Kidney epithelial cell (primary cell): ENCODE measurements around the gene ENO1. TPM values are rescaled to one million over a fixed set of nuclear protein-coding genes. Genes with fewer than 3 reads are reported as not detected.

Experiments used
- DNase-seq: peaks from one replicate; pipeline ENCODE4 v3.0.0-alpha.2; 2010; ENCODE audit warnings: low read depth
- H3K27me3 ChIP-seq: 2 replicates; pipeline ENCODE4 v1.6.0; 2011; ENCODE audit warnings: low read length; ENCODE audit not compliant: control insufficient read depth, insufficient read depth
- H3K36me3 ChIP-seq: 2 replicates; pipeline ENCODE4 v1.5.1; 2011; ENCODE audit warnings: low read length; ENCODE audit not compliant: control insufficient read depth, insufficient read depth
- H3K4me3 ChIP-seq: 2 replicates; pipeline ENCODE4 v1.5.1; 2011; ENCODE audit warnings: low read depth, mild to moderate bottlenecking, control low read depth, low read length
- total RNA-seq: library from RNA; depleted of rRNA; stranded (reverse); fragments of >200 nt; gene quantifications from 2 replicates; pipeline ENCODE4 v1.2.3, GENCODE V29; 2015
- TF ChIP-seq, protein P1 (sequence below): IDR thresholded peaks from 2 replicates; pipeline ENCODE4 v1.5.1; 2011; ENCODE audit warnings: mild to moderate bottlenecking, moderate library complexity, low read length, control low read depth, inconsistent platforms; ENCODE audit not compliant: insufficient read depth, poor library complexity, severe bottlenecking

Gene ENO1
- total RNA-seq, 1 donor from 2014 or later: 1,235 TPM

DNA sequence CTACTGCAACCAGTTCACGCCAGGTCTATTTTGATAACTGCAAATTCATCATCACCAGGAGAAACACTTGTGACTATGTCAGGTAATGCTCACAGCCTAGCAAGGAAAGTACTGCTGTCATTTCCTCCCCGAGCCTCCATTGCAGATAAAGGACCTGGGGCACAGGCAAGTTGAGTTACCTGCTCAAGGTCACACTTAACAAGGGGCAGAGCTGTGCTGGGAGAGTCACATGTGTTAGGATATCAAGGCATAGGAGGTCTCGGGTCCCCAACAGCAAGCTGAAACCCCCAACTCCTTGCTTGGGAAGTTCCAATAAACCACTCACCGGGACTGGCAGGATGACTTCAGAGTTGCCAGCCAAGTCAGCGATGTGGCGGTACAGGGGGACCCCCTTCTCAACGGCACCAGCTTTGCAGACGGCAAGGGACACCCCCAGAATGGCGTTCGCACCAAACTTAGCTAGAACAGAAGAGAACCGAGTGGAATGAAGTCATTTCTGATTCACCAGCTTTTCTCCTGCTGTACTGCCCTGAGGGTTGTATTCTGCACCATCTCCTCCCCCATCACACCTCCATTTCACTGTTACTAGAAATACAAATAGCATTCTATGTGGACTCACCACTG is 11.6 kb downstream of the ENO1 start:
- peaks cover 20% of the 10 kb centered on the region for H3K36me3 ChIP-seq
- no peaks in the 10 kb centered on the region for H3K27me3 ChIP-seq

DNA sequence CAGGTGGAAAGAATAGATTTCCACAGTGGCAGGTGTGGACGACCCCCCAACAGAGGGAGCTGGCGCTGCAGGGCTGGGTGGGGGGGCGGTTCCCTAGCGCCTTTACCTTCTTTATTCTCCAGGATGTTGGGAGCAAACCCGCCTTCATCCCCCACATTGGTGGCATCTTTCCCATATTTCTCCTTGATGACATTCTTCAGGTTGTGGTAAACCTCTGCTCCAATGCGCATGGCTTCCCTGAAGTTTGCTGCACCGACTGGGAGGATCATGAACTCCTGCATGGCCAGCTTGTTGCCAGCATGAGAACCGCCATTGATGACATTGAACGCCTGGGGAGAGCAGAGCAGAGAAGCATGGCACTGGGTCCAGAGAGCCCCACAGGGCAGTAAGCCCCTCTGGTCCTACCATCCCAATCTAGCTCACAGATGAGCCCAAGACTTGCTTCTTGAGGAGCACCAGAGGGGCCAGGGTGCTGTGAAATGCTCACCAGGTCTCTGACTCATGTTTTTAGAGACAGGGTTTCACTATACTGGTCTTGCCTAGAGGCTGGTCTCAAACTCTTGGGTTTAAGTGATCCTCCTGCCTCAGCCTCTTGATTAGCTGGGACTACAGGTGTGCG is 12.2 kb downstream of the ENO1 start:
- Histone ChIP-seq H3K27me3 (no peaks in the 10 kb centered on the region), H3K4me3 (no peak overlapping the region), H3K36me3 (peaks cover 15% of the 10 kb centered on the region)
- TF ChIP-seq, protein P1, sequence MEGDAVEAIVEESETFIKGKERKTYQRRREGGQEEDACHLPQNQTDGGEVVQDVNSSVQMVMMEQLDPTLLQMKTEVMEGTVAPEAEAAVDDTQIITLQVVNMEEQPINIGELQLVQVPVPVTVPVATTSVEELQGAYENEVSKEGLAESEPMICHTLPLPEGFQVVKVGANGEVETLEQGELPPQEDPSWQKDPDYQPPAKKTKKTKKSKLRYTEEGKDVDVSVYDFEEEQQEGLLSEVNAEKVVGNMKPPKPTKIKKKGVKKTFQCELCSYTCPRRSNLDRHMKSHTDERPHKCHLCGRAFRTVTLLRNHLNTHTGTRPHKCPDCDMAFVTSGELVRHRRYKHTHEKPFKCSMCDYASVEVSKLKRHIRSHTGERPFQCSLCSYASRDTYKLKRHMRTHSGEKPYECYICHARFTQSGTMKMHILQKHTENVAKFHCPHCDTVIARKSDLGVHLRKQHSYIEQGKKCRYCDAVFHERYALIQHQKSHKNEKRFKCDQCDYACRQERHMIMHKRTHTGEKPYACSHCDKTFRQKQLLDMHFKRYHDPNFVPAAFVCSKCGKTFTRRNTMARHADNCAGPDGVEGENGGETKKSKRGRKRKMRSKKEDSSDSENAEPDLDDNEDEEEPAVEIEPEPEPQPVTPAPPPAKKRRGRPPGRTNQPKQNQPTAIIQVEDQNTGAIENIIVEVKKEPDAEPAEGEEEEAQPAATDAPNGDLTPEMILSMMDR: no peak
- no peak for DNase-seq

More for the DNA sequence above, 11.6 kb downstream of the ENO1 start:
- DNase-seq: no peak
- no peak overlapping the region for H3K4me3 ChIP-seq
- TF ChIP-seq, protein P1: no peak

DNA sequence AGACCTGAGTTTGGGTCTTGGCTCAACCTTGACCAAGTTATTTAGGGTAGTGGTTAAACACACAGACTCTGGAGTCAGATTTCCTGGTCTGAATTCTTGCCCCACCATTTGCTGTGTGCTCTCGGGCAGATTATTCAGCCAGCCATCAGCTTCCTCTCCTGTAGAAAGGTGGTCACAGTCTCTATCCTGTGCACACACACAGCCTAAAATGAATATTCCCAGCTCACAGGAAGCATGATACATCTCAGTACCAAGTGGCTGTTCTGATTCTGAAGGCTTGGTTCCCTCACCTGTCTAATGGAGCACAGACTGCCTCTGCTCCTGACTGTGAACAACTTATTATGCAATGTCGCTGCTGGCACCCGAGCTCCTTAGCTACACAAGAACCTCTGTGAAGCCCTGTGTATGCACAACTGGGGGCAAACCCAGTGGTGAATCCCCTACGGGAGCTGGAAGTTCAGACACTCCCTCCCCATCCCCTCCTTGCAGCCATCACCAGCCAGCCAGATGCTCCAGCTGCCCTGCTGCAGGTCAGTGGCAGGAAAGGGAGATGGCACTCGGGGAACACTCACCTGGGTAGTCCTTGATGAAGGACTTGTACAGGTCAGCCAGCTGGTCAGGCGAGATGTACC is 13.7 kb downstream of the ENO1 start:
- no peak for DNase-seq
- H3K4me3 ChIP-seq: no peak overlapping the region
- peaks cover 15% of the 10 kb centered on the region for H3K36me3 ChIP-seq
- TF ChIP-seq, protein P1: no peak
- no peaks in the 10 kb centered on the region for H3K27me3 ChIP-seq

DNA sequence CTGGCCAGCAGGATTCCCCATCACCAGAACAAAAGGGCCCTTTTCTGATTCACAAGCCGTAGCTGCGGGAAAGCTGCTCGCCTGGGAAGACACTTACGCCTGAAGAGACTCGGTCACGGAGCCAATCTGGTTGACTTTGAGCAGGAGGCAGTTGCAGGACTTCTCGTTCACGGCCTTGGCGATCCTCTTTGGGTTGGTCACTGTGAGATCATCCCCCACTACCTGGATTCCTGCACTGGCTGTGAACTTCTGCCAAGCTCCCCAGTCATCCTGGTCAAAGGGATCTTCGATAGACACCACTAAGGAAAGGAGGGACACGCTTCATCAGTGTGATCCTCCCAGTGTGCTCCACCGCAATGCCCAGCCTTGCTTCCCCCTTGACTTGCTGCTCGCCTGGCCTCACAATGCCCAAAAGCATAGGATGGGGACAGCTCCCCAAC is 14.7 kb downstream of the ENO1 start:
- Histone ChIP-seq H3K4me3 (no peak overlapping the region), H3K27me3 (no peaks in the 10 kb centered on the region), H3K36me3 (peaks cover 15% of the 10 kb centered on the region)
- no peak for DNase-seq
- TF ChIP-seq, protein P1: no peak

DNA sequence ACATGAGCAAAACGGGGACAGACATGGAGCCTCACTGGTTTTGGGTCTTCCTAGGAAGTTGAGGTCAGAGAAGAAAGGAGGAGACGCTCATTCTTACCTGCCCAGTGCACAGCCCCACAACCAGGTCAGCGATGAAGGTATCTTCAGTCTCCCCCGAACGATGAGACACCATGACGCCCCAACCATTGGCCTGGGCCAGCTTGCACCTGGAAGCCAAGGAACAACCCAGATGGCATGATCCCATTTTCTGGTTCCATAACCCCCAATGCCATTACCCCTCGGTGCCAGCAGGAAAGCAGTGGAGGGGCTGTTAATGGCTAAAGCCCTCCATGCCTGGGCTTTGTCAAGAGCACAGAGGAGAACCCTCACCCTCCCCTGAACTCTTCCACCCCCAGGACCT is 15.3 kb downstream of the ENO1 start:
- TF ChIP-seq, protein P1: no peak
- Histone ChIP-seq H3K4me3 (no peak overlapping the region), H3K27me3 (no peaks in the 10 kb centered on the region), H3K36me3 (peaks cover 15% of the 10 kb centered on the region)
- DNase-seq: no peak

DNA sequence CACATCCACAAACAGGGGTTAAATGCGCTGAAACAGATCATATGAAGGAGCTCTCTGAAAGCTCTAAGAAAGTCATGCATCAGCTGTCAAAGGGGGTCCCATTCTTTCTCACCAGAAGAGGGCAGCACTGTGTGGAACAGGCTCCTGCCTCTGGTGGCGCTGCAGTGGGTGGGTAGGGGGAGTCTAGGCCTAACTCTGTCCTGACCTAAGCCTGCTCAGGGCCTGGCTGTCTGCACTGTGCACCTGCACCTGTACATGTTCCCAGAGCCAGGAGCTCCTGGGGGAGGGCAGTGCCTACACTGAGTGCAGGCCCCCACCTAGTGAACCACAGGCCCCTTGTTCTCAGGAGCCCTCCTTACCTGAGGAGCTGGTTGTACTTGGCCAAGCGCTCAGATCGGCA is 16.0 kb downstream of the ENO1 start:
- H3K36me3 ChIP-seq: peaks cover 15% of the 10 kb centered on the region
- DNase-seq: no peak
- no peaks in the 10 kb centered on the region for H3K27me3 ChIP-seq
- TF ChIP-seq, protein P1: peak; percentile 68
- H3K4me3 ChIP-seq: no peak overlapping the region
